Astrocyte of the cerebellum (primary cell): ENCODE measurements around the gene MAP1LC3B2.

Experiments
- DNase-seq: peaks from one replicate; pipeline ENCODE4 v3.0.0-alpha.2; 2011; ENCODE audit warnings: low read depth
- H3K4me3 ChIP-seq: 2 replicates; pipeline ENCODE4 v1.5.1; 2011; ENCODE audit warnings: mild to moderate bottlenecking, low read depth, low read length, moderate library complexity
- in situ Hi-C: cut with HindIII; loops from 2 replicates; pipeline ENCODE4 v1.10.0; 2017; ENCODE audit warnings: low sequenced_read_pairs
- TF ChIP-seq, protein P1 (sequence below): IDR thresholded peaks from 2 replicates; pipeline ENCODE4 v1.5.1; 2012; ENCODE audit warnings: low read length, low read depth, moderate library complexity, mild to moderate bottlenecking; ENCODE audit errors: missing control alignments

Gene MAP1LC3B2

DNA sequence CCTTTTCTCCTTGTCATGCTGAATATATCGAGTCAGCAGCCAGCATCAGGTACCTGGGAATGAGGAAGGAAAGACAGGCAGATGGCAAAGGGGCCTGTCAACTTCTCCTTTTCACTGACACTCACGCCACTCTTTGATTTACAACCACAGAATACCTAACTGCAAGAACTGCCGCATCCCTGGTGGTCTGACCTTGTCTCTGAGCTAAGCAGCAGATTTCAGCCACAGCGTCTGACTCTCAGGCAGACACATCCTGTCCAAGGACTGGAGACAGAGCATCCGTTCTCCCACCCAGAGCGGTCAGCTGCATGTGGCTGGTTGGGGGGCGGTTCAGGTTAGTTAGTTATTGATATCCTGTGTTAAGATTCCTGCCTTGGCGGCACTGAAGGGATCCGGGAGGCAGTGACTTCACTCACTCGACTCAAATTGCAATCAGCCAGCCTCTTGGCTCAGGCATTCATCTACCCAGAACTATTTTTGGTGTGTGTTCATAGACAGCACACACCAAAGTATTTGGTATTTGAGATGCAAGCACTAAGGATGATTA is 11.2 kb upstream of the MAP1LC3B2 start:
- TF ChIP-seq, protein P1, sequence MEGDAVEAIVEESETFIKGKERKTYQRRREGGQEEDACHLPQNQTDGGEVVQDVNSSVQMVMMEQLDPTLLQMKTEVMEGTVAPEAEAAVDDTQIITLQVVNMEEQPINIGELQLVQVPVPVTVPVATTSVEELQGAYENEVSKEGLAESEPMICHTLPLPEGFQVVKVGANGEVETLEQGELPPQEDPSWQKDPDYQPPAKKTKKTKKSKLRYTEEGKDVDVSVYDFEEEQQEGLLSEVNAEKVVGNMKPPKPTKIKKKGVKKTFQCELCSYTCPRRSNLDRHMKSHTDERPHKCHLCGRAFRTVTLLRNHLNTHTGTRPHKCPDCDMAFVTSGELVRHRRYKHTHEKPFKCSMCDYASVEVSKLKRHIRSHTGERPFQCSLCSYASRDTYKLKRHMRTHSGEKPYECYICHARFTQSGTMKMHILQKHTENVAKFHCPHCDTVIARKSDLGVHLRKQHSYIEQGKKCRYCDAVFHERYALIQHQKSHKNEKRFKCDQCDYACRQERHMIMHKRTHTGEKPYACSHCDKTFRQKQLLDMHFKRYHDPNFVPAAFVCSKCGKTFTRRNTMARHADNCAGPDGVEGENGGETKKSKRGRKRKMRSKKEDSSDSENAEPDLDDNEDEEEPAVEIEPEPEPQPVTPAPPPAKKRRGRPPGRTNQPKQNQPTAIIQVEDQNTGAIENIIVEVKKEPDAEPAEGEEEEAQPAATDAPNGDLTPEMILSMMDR = no peak
- DNase-seq = no peak
- in situ Hi-C loops = no loop called here
- H3K4me3 ChIP-seq = no peak overlapping the region

DNA sequence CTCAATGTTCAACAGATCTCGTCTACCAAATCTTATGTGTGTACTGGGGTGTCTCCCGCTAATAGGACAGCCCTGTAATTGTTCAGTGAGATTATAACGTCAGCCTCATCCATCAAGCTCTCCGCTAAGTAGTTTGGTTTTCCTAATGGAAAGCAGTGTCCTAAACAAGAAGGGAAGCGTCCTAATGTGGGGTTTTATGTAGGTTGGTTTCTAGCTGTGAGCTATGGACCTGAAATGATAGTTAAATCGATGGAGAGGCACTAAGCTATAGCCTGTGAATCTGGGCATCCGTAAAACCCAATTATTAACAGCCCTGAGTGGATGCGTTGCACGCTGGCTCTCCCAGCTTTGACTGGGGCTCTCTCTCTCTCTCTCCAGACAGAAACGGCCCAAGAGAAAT is 9.2 kb upstream of the MAP1LC3B2 start:
- TF ChIP-seq, protein P1 = no peak
- no peak overlapping the region for H3K4me3 ChIP-seq
- DNase-seq = no peak
- in situ Hi-C loops = no loop called here

DNA sequence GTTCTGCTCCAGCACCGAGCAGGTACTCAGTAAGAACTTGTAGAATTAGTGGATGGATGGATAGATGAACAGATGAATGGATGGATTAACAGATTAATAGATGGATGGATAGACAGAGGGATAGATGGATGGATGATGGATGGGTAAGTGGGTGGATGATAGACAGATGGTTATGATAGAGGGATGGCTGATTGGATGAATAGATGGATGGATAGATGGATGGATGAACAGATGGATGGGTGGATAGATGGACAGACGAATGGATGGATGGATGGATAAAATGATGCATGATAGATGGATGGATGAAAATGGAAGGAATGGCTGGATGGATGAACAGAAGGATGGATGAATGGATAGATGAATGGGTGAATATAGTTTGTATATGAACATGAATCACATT is 8.0 kb upstream of the MAP1LC3B2 start:
- H3K4me3 ChIP-seq = no peak overlapping the region
- in situ Hi-C loops = no loop called here
- TF ChIP-seq, protein P1 = no peak
- DNase-seq = no peak

DNA sequence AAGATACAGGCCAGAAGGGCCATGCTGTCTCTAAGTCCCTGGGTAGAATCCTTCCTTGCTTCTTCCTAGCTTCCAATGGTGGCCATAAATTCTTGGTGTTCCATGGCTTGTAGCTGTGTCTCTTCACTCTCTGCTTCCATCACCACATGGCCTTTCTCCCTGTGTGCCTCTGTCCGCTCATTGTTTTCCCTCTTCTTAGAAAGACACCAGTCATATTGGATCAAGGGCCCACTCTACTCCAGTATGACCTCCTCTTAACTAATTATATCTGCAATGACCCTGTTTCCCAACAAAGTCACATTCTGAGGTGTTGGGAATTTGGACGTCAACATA is 7.6 kb upstream of the MAP1LC3B2 start:
- DNase-seq = no peak
- in situ Hi-C loops = no loop called here
- H3K4me3 ChIP-seq = no peak overlapping the region
- TF ChIP-seq, protein P1 = no peak

DNA sequence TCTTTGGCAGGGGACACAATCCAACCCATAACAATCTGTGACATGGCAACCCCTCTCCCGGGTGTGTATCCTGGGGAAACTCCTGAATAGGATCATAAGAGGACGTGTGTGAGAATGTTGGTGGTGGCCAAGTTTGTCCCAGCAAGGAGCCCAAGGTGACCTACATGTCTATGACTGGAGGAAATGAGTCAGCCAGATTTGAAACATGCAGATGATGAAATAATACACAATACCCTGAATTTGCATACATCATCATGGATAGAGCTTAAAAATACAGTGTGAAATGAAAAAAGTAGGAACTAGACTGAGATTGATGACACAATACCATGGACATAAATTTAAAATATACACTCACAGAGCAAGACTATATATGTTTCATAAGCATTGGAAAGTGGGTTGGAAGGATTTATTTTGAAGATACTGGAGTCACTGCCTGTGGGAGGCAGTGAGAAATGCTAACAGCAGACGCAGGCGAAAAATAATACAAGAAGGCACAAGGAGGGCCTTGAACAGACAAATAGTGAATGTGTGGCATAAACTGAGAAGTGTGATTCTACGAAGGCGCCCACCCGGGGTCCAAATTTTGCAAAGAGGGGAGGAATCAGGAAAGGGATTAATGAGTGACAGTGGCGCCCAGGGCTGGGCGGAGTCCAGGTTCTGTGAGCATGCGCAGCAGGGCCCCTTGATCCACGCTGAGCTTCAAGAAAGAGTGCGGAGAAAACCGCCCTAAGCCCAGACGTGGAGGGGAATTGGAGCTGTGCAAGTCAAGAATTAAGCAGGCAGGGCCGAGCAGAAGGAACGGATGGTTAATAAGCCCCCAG is 7.0 kb upstream of the MAP1LC3B2 start:
- DNase-seq = no peak
- in situ Hi-C loops = no loop called here
- TF ChIP-seq, protein P1 = no peak
- H3K4me3 ChIP-seq = no peak overlapping the region

DNA sequence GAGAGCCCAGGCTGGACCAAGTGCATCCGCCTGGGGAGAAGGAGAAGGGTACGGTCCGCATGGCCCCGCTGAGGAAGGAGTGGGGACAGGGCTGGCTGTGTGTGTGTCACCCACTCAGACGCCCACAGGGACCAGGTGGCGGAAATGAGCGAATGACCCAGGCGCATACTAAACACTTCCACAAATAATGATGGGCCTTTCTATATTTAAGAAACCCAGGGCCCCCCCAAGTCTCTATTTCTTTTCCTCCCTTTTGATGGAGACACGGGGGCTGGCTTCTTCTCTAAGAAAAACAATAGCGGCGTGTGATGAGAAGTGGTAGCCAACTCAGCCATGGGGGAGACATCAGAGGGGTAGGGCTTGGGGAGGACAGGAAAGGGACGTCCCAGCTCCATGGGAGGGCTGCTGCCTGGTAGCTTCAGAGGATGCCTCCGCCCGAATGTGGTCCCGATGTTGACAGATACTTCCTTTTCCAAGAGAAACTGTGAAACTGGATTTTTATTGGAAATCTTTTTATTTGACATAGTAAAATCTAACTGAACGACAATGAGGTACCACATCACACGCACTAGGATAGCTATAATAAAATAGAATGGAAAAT is 6.3 kb upstream of the MAP1LC3B2 start:
- TF ChIP-seq, protein P1 = no peak
- DNase-seq = no peak
- in situ Hi-C loops = no loop called here
- no peak overlapping the region for H3K4me3 ChIP-seq
